Measurements from ENCODE around the gene MMD.

- no peak for TF ChIP-seq CTCF (IDR thresholded peaks at IDR 0.05; ENCODE audit: poor library complexity, severe bottlenecking)
- TF ChIP-seq EZH2 (IDR thresholded peaks at IDR 0.05; ENCODE audit: borderline replicate concordance, insufficient read depth, low read length, poor library complexity, severe bottlenecking): no peak
- no peak for TF ChIP-seq EP300 (conservative IDR thresholded peaks at IDR 0.05; ENCODE audit: poor library complexity, severe bottlenecking)
- TF ChIP-seq TAF1 (IDR thresholded peaks at IDR 0.05; ENCODE audit: low read depth): no peak
These were observed 20.8 kb upstream of the MMD start for GRCh38 chr17:55442462-55442861.
